GM18519 (cell line): ENCODE measurements around the gene UGGT1.
A peak's percentile ranks its signal among the peaks of the same experiment; 100 is the strongest.

ENCODE experiments used
- ATAC-seq: cut with Tn5 transposase; IDR thresholded peaks from one replicate; pipeline ENCODE4 v1.9.1; 2021; ENCODE audit warnings: mild to moderate bottlenecking, moderate library complexity; ENCODE audit not compliant: unreplicated experiment, low FRiP score

The UGGT1 gene

DNA sequence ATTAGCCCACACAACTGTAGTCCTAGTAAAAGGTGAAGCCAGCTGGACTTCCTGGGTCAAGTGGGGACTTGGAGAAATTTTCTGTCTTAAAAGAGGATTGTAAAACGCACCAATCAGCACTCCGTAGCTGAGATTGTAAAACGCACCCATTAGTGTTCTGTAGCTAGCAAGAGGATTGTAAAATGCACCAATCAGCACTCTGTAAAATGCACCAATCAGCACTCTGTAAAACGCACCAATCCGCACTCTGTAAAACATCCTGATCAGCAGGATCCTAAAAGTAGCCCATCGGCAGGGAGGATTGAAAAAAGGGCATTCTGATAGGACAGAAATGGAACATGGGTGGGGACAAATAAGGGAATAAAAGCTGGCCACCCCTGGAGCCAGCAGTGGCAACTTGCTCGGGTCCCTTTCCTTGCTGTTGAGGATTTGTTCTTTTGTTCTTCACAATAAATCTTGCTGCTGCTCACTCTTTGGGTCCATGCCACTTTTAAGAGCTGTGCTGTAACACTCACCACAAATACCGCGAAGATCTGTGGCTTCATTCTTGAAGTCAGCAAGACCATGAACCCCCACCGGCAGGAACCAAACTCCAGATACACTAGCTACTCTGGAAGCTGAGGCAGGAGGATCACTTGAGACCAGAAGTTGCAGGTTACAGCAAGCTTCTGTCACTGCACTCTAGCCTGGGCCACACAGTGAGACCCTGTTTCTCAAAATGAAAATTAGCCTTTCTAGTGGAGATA, 125.1 kb downstream of the UGGT1 start:
- ATAC-seq, result no peak

DNA sequence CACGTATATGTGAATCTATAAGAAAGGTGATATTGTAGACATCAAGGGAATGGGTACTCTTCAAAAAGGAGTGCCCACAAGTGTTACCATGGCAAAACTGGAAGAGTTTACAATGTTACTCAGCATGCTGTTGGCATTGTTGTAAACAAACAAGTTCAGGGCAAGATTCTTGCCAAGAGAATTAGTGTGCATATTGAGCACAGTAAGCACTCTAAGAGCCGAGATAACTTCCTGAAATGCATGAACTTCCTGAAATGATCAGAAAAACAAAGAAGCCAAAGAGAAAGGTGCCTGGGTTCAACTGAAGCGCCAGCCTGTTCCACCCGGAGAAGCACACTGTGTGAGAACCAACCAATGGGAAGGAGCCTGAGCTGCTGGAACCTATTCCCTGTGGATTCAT, 126.7 kb downstream of the UGGT1 start:
- ATAC-seq, result no peak

DNA sequence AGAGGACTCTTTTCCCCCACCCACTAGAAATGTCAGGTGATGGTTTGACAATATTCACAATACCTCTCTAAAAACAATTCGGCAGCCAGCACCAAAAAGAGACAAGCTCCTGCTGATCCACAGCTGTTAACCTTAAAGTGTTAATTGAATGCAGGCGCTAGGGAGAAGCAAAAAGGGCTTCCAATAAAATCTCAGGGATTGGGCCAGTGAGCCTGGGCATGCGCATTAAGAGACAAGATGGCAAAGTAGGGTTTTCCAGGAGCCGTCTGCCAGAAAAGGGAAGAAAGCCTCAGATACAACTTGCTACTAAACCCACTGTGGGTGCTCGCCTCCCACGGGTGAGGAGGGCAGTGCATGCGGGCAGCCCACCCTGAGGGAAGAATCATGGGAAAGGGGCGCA, 128.9 kb downstream of the UGGT1 start:
- no peak for ATAC-seq

DNA sequence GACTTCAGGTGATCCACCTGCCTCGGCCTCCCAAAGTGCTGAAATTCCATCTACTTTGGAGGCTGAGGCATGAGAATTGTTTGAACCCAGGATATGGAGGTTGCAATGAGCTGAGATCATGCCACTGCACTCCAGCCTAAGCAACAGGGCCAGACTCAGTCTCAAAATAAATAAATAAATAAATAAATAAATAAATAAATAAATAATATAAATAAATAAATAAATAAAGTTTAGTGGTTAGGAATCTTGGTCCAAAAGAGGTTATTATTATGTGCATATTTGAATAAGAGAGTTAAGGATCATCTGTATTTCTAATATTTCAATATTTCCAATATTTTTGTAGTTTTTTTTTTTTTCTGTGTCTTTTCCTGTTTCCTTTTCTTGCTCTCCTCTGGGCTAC, 136.9 kb downstream of the UGGT1 start:
- ATAC-seq, result no peak

DNA sequence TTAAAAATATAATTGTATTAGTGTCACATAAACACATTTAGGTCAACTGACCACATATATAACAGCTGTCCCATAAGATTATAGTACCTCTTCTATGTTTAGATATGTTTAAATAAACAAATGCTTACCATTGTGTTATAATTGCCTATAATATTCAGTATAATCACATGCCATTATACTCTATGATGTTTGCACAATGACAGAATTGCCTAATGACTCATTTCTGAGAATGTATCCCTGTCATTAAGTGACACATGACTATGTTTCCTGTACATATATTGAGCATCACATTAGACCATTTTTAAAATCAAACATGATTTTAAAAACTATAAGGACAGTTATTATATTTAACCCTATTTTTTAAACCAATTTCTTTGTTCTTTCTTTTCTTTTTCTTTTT, 137.9 kb downstream of the UGGT1 start:
- ATAC-seq, result no peak

DNA sequence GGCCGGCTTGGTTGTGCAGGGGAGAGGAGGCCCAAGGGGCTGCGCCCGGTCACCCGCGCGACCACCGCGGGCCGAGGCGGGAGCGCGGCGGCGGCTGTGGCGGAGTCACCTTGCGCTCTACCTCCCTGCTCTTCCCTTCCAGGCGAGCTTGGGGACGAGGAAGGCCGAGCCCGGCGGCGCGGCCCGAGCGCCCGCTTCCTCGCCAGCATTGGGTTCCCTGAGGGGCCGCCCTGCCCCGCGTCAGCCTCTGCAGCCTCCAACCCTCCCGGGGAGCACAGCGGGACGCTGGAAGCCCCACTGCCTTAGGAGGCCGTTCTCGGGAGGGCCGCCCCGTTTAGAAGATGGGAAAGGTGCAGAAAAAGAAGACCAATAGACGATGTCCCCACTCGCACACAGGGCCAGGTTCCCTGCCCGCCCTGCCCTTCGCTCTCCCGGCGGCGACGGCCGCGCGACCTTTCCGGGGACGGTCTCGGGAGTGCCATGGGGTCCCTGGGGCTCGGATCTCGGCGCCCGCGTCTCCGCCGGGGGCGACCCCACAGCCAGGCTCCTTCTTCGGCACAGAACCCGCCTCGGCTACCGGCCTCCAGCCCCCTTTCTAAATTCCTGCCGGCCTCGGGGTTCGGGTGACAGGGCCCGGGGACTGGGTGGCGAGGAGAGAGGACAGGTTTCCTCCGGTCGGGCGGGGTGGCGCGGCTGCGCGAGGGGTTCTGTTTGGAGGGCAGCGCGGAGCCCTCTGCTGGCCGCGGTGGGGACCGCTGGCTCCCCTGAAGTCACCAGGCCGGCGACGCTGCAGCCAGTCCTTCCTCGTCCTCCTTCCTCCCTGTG, 142.2 kb downstream of the UGGT1 start:
- ATAC-seq, result peak; percentile 81

DNA sequence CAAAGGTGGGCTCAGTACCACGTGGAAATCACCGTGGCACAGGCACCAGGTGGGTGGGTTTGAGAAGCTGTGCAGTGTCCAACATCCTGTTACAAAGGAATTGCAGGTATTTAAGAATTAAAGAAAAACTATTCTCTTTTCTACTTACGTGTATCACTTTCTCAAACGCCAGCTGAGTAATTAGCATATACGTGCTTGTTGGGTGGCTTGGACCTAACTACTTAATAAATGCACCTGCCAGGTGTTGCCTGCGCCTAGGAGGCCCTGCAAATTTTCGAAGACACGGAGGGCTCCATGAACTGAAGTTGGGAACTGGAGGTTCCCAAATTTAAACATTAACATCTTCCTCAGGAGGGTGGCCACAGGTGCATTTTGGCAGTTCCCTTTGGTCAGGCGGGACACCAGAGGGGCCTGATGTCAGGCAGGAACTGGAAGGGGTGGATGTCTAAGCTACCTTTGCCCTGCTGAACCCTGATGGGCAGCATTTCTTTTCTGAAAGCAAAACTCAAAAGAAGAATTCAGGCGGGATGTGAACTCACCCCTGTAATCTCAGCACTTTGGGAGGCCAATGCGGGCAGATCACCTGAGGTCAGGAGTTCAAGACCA, 142.9 kb downstream of the UGGT1 start:
- no peak for ATAC-seq

DNA sequence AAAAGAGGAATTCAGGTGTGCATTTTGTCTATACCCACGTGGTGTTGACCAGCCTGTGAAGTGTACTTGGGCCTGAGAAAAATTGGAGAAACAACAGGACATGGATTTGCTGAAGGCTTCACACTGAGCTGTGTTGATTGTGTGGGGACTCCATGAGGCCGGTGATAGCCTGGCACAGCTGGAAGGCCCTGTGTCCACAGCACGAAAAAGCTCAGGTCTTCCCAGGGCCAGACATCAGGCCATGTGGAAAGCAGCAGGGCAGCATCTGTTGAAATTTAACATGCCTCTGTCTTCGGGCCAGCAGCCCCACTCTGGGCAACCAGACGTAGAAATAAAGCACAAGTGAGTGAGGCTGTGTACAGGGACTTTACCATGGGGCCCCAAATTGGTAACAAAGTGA, 143.6 kb downstream of the UGGT1 start:
- no peak for ATAC-seq

DNA sequence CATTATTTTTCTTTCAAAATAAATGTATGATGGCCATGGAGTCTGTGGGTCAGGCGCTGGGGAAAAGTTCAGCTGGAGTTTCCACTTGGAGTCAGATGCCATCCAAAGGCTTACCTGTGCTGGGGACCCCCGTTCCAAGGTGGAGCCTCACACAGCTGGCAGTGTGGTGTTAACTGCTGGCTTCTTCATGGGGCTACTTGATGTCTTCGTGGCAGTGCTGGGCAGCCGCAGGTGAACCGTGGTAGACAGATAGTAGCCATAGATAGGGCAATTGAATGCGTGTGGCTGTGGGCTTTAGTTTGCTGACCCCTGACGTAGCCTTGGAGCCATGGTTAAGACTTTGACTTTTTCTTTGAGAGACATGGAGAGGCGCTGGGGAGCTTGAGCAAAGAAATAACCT, 144.6 kb downstream of the UGGT1 start:
- no peak for ATAC-seq

DNA sequence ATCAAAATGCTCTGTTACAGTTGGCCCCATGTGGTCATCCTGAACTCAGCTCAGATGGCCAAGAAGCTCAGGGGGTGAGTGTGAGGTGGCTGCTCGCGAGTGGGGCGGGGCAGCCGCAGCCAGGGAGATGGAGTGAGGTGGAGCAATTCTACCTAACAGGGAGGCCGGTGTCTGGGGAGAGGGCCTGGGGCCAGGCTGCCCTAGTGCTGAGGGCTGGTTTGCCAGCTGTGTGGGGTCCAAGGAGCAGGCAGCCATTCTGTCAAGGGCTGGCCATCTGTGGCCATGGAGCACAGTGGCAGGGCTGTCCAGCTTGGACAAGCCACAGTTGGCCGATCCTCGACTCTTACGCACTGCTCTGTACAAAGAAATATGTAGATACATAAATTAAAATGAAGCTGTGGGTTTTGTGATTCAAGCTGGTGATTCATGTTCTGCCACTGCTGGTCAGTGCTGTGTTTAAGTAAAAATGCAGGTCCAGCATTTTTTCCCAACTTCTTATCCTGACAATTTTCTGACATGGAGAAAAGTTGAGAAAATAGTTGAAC, 145.6 kb downstream of the UGGT1 start:
- ATAC-seq, result no peak

DNA sequence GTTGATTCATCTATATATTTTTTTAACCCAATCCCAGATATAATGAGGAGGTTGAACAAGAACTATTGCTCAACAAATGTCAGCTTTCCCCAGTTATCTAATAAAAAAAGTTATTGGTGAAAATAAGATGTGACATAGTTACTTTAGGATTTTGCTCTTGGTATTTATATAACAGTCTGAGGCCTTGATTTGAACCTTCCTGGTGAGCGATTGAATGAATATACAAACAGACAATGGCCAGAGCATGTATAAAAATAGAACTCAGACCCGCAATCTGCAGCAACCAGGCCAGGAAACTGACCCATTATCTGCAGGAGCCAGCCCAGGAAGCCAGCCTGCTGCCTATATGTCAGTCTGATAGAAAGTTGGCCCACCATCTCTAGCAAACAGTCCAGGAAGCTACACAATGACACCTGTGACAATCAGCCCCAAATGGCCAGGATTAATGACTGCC, 146.1 kb downstream of the UGGT1 start:
- ATAC-seq, result no peak

DNA sequence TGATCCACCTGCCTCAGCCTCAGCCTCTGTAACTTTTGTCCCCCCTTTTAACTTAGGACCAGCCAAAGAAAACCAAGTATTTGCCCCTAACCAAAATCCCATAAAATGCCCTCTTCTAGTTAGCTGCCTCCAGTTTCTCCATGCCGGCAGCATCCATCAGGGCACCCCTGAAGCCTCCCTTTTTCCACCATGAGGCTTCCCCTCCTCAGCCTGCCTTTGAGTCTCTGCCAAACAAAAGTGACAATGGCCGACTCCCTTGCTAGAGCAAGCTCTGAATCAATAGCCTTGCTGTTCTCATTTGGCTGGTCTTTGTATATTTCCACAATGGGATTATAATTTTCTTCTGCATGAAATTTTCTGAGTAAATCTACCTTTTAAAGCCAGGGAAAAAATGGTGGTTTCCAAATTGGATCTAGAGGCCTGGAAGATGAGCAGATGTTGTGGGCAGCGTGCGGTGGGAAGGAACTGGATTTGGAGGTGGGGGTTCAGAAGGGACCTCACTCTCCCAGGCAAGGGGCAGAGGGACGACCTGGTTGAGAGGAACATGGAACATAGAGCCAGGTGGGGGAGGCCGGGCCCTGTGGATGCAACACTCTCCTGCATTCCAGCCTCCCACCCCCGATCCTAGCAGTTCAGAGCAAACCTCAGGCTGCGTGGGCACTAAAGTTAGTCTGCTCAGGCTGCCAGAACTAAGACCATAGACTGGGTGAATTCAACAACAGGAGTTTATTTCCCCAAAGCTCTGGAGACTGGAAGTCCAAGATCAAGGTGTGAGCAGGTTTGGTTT, 147.1 kb downstream of the UGGT1 start:
- ATAC-seq, result no peak

DNA sequence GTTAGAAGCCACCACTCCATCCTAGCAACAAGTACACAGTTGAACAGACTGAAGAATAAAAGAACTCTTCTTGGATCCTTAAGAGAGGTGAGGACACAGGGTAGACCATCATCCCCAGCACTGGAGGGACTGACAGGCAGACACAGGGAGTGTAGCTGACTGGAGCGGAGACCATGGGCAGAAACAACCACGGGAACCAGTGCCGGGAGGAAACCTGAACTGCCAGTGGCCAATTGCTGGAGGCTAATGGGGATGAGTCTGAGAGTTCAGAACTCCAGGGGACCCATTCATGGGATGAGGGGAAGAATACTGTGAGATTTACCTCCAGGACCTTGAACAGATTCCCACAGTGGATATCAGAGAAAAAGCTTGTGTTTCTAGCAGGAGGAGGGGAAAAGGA, 150.9 kb downstream of the UGGT1 start:
- no peak for ATAC-seq
